Left lung (tissue), 10 donors: ENCODE measurements around the gene THYN1. TPM values are rescaled to one million over a fixed set of nuclear protein-coding genes. Genes with fewer than 3 reads are reported as not detected.

Experiments used
- ATAC-seq: fragments of 200-7000 bp; cut with Tn5 transposase; one replicate; pipeline ENCODE4 v1.9.1; 2020; ENCODE audit warnings: moderate library complexity
- DNase-seq, 4 donors: peaks; one replicate each; pipeline ENCODE4 v3.0.0-alpha.2; 2013 to 2020
- H3K27ac ChIP-seq, 2 donors: fragments of 200-600 bp; sonication (generic) in 1 of 2; one replicate each; pipeline versions ENCODE4 v1.5.0 to v1.8.0; 2020 to 2021
- H3K27me3 ChIP-seq, 2 donors: fragments of 200-600 bp; sonication (generic) in 1 of 2; one replicate each; pipeline versions ENCODE4 v1.5.0 to v1.8.0; 2020 to 2021
- H3K36me3 ChIP-seq, 2 donors: fragments of 200-600 bp; sonication (generic) in 1 of 2; one replicate each; pipeline versions ENCODE4 v1.5.0 to v1.8.0; 2020 to 2021
- H3K4me1 ChIP-seq, 2 donors: fragments of 200-600 bp; one replicate each; pipeline ENCODE4 v1.8.0; 2021
- H3K4me3 ChIP-seq, 2 donors: fragments of 200-600 bp; sonication (generic) in 1 of 2; one replicate each; pipeline versions ENCODE4 v1.5.0 to v1.8.0; 2020 to 2021; ENCODE audit warnings: mild to moderate bottlenecking in 1 of 2
- H3K9me3 ChIP-seq, 2 donors: fragments of 200-600 bp; sonication (generic) in 1 of 2; one replicate each; pipeline versions ENCODE4 v1.5.0 to v1.8.0; 2020 to 2021
- intact Hi-C, 2 donors: fragments of 100-400 bp; cut with DNase I; formaldehyde crosslinking; loops; one replicate each; pipeline versions ENCODE4 v1.11.2 to v1.14.2; 2022
- polyA plus RNA-seq, 6 donors: library from polyadenylated mRNA; unstranded; fragments of 120-200 nt; gene quantifications; one replicate each; pipeline ENCODE4 v1.2.1, GENCODE V29; 2013; ENCODE audit not compliant: insufficient read length in 6 of 6
- total RNA-seq, 2 donors: library from RNA; stranded (reverse); fragmentation: NEBNext Ultra II Directional; extraction: Animal tissue kit (Norgen Biotek cat#: 25700); gene quantifications; one replicate each; pipeline ENCODE4 v1.2.1, GENCODE V29; 2021
- TF ChIP-seq, protein P1 (sequence below), 2 donors: fragments of 200-600 bp; sonication (generic) in 1 of 2; IDR thresholded peaks; one replicate each; pipeline versions ENCODE4 v1.5.0 to v1.8.0; 2021; ENCODE audit warnings: antibody characterized with exemption in 2 of 2
- donor health status: DM: no; HTN: yes; CAD: no.
- donor health status: DM: no; HTN: no; CAD: no.

THYN1 gene
- total and polyA plus RNA-seq, 8 donors, result 32.5 to 78.2 (median 61.4) TPM

DNA sequence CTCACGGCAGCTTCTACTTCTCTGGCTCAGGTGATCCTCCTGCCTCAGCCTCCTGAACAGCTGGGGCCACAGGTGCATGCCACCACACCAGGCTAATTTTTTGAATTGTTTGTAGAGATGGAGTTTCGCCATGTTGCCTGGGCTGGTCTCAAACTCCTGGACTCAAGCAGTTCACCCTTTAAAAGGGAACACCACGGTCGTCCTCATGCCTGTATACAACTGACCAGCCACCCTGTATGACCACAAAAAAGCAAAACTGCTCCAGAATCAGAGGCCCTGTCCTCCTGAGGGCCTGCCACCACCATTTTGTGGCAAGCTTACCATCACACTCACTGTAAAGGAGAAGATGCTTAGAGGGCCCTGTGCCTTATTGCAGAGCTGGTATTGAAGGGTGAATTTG lies 25.2 kb upstream of the THYN1 start:
- Histone ChIP-seq H3K36me3 (no peaks in the 10 kb centered on the region), H3K27me3 (peaks cover 62 to 89% of the 10 kb centered on the region in 2 donors), H3K27ac (no peak overlapping the region), H3K4me1 (peaks cover 15 to 22% of the 10 kb centered on the region in 2 donors), H3K9me3 (no peaks in the 10 kb centered on the region), H3K4me3 (no peak overlapping the region)
- no peak for DNase-seq
- TF ChIP-seq, protein P1, sequence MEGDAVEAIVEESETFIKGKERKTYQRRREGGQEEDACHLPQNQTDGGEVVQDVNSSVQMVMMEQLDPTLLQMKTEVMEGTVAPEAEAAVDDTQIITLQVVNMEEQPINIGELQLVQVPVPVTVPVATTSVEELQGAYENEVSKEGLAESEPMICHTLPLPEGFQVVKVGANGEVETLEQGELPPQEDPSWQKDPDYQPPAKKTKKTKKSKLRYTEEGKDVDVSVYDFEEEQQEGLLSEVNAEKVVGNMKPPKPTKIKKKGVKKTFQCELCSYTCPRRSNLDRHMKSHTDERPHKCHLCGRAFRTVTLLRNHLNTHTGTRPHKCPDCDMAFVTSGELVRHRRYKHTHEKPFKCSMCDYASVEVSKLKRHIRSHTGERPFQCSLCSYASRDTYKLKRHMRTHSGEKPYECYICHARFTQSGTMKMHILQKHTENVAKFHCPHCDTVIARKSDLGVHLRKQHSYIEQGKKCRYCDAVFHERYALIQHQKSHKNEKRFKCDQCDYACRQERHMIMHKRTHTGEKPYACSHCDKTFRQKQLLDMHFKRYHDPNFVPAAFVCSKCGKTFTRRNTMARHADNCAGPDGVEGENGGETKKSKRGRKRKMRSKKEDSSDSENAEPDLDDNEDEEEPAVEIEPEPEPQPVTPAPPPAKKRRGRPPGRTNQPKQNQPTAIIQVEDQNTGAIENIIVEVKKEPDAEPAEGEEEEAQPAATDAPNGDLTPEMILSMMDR (IDR thresholded peaks at IDR 0.05), result no peak
- ATAC-seq, result no peak
- intact Hi-C loops, result no loop called here

GRCh38 chr11:134277183-134278001 lies 24.2 kb upstream of the THYN1 start:
- TF ChIP-seq, protein P1 (IDR thresholded peaks at IDR 0.05), result no peak
- intact Hi-C loops, result no loop called here
- Histone ChIP-seq H3K27ac (no peak overlapping the region), H3K4me1 (peaks cover 15 to 22% of the 10 kb centered on the region in 2 donors), H3K4me3 (no peak overlapping the region), H3K27me3 (peaks cover 71 to 95% of the 10 kb centered on the region in 2 donors), H3K36me3 (no peaks in the 10 kb centered on the region), H3K9me3 (no peaks in the 10 kb centered on the region)
- ATAC-seq, result no peak
- no peak for DNase-seq

- H3K27me3 ChIP-seq, result peaks cover 71 to 98% of the 10 kb centered on the region in 2 donors
- no peaks in the 10 kb centered on the region for H3K36me3 ChIP-seq
- H3K4me1 ChIP-seq, result peaks cover 15 to 22% of the 10 kb centered on the region in 2 donors
- H3K4me3 ChIP-seq, result peak overlapping the region; percentile 8 to 29
- H3K27ac ChIP-seq, result no peak overlapping the region
- peak; percentile 59 for ATAC-seq
- intact Hi-C loops, result no loop called here
- no peaks in the 10 kb centered on the region for H3K9me3 ChIP-seq
- DNase-seq, result no peak
- TF ChIP-seq, protein P1 (IDR thresholded peaks at IDR 0.05), result no peak
Measured at GRCh38 chr11:134276396-134277182, 23.4 kb upstream of the THYN1 start.

DNA sequence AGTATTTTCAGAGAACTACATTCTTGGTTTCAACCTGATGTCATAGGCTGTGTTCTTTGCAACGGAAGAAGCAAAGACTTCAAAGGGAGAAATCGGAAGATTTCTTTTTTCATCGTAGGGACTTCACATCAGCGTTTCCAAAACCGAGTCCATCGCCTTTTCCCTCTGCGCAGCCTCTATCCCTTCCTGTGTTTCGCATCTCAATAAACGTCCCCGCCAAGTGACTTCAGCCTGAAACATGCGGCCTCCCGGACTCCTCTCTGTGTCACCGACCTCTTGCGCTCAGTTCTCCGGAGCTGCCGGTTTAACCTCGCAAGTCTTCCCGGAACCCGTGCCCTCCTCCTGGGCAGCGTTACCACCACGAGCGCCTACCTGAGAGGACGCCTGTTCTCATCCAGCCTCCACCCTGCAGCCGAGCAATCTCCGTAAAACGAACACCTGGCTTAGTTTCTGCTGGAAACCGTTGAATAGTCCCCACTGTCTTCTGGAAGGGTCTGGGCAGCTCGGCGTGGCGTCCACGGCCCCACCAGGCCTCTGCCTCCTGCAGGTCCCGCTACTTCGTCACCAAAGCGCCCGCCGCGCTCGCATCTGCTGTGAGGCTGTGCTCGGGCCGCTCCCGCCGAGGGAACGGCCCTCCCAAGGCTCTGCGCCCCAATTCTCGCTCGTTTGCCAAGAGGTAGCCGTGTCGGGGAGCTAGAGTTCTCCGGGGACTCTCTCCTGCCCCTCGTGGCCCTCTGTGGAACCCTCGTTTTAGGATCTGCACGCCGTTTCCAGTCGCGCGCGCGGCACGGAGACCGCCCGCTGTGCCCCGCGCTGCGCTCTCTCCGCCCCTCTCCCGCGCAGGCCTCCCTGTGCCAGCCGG lies 22.6 kb upstream of the THYN1 start, which contains the start of gene GLB1L3:
GLB1L3 (plus strand) TSS at position 846 of the 862 bp plus-strand sequence. CDS start 362 bp downstream, outside the sequence.
- ATAC-seq, result peak; percentile 69
- Histone ChIP-seq H3K4me1 (peaks cover 15 to 22% of the 10 kb centered on the region in 2 donors), H3K27ac (no peak within 1 kb of the TSS), H3K9me3 (no peaks in the 10 kb centered on the region), H3K36me3 (no peaks in the 10 kb centered on the region), H3K4me3 (peak within 1 kb of the TSS; percentile 8 to 29), H3K27me3 (peaks cover 71 to 100% of the 10 kb centered on the region in 2 donors)
- intact Hi-C loops, result no loop called here
- TF ChIP-seq, protein P1 (IDR thresholded peaks at IDR 0.05), result peak in 1 of 2 donors; percentile 25
- peak in 1 of 4 donors; percentile 26 for DNase-seq
